GM21576 (cell line): ENCODE results near the gene FAM131C.

Source experiments
- ATAC-seq: cut with Tn5 transposase; IDR thresholded peaks from one replicate; pipeline ENCODE4 v1.9.1; 2021; ENCODE audit warnings: mild to moderate bottlenecking, moderate library complexity; ENCODE audit not compliant: unreplicated experiment

The FAM131C gene

GRCh38 chr1:16073490-16074119 is at the start of gene FAM131C:
Gene FAM131C, minus strand, starts transcription at chr1:16073651. Its CDS starts 209 bp downstream, at chr1:16073442.
- ATAC-seq: no peak

- ATAC-seq: no peak
These were observed 49.5 kb upstream of the FAM131C start for GRCh38 chr1:16122916-16123315.

GRCh38 chr1:16122350-16122881 is 49.0 kb upstream of the FAM131C start:
- no peak for ATAC-seq

- no peak for ATAC-seq
These were observed 47.5 kb upstream of the FAM131C start for GRCh38 chr1:16120940-16121410.

GRCh38 chr1:16120407-16120806 is 47.0 kb upstream of the FAM131C start:
- ATAC-seq: no peak

GRCh38 chr1:16119926-16120325 is 46.5 kb upstream of the FAM131C start:
- ATAC-seq: no peak

GRCh38 chr1:16119504-16119903 is 46.1 kb upstream of the FAM131C start:
- ATAC-seq: no peak

- ATAC-seq: no peak
These were observed 45.3 kb upstream of the FAM131C start for GRCh38 chr1:16118706-16119105.

- ATAC-seq: no peak
These were observed 44.5 kb upstream of the FAM131C start for GRCh38 chr1:16117936-16118335.

GRCh38 chr1:16117369-16117768 is 43.9 kb upstream of the FAM131C start:
- no peak for ATAC-seq

- ATAC-seq: no peak
These were observed 43.2 kb upstream of the FAM131C start for GRCh38 chr1:16116625-16117024.

GRCh38 chr1:16116002-16116401 is 42.6 kb upstream of the FAM131C start:
- ATAC-seq: no peak

- ATAC-seq: no peak
These were observed 42.1 kb upstream of the FAM131C start for GRCh38 chr1:16115468-16115983.

- ATAC-seq: no peak
These were observed 41.3 kb upstream of the FAM131C start for GRCh38 chr1:16114527-16115467.

- ATAC-seq: no peak
These were observed 39.4 kb upstream of the FAM131C start for GRCh38 chr1:16112596-16113555.

GRCh38 chr1:16111771-16112595 is 38.5 kb upstream of the FAM131C start:
- no peak for ATAC-seq

- ATAC-seq: no peak
These were observed 37.4 kb upstream of the FAM131C start for GRCh38 chr1:16110884-16111283.

GRCh38 chr1:16110456-16110855 is 37.0 kb upstream of the FAM131C start:
- no peak for ATAC-seq

- ATAC-seq: no peak
These were observed 36.1 kb upstream of the FAM131C start for GRCh38 chr1:16109571-16109970.
